Effector memory CD8-positive, alpha-beta T cell (primary cell): ENCODE measurements around the gene PPP1CB.
"Not testable (repeated sequence)": the region's sequence is repeated elsewhere in the genome, so short reads cannot be mapped to it uniquely, and the experiment has no call there.

ENCODE experiments used
- ATAC-seq: fragments of 150-1000 bp; cut with Tn5 transposase; replicated peaks from 2 replicates; pipeline ENCODE4 v1.10.0; 2021; ENCODE audit warnings: mild to moderate bottlenecking, moderate library complexity
- DNase-seq, 3 experiments: peaks; one replicate each; pipeline ENCODE4 v3.0.0; 2021
- H3K27ac Mint-ChIP-seq, 2 donors: one replicate each; pipeline ENCODE4 v1.8.0; 2022; ENCODE audit warnings: mild to moderate bottlenecking in 2 of 2, mixed read lengths in 2 of 2, moderate library complexity in 2 of 2
- H3K27me3 Mint-ChIP-seq, 2 donors: one replicate each; pipeline ENCODE4 v1.8.0; 2022; ENCODE audit warnings: mixed read lengths in 2 of 2
- H3K36me3 Mint-ChIP-seq: one replicate; pipeline ENCODE4 v1.8.0; 2022; ENCODE audit warnings: mild to moderate bottlenecking, moderate library complexity, mixed read lengths; ENCODE audit not compliant: insufficient read depth
- H3K4me1 Mint-ChIP-seq, 2 donors: one replicate each; pipeline ENCODE4 v1.8.0; 2022; ENCODE audit warnings: low read depth in 2 of 2, mixed read lengths in 2 of 2
- H3K4me3 Mint-ChIP-seq, 2 donors: one replicate each; pipeline ENCODE4 v1.8.0; 2022; ENCODE audit warnings: mild to moderate bottlenecking in 2 of 2, mixed read lengths in 2 of 2, moderate library complexity in 2 of 2
- H3K9me3 Mint-ChIP-seq, 2 donors: one replicate each; pipeline ENCODE4 v1.8.0; 2022; ENCODE audit warnings: mixed read lengths in 2 of 2

The PPP1CB gene

DNA sequence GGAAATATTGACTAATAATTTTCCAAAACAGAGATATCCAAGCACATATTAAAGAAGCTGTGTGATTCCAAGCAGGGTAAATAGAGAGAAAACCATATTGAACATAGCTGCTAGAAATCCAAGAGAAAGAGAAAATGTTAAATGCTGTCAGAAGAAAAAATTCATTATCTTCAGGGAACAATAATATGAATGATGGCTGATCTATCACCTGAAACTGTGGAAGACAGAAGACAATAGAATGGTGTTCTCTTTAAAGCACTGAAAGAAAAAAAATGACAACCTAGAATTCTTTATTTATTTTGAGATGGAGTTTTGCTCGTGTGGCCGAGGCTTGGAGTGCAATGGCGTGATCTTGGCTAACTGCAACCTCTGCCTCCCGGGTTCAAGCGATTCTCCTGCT, 17.3 kb downstream of the PPP1CB start:
- Mint-ChIP-seq H3K27me3 (no peaks in the 10 kb centered on the region), H3K36me3 (peaks cover 39% of the 10 kb centered on the region), H3K4me1 (peaks cover 51 to 76% of the 10 kb centered on the region in 2 donors), H3K4me3 (peak overlapping the region in 1 of 2 donors; percentile 20), H3K27ac (peak overlapping the region; percentile 45 to 75), H3K9me3 (no peaks in the 10 kb centered on the region)
- ATAC-seq (no peak), DNase-seq (no peak)

GRCh38 chr2:28772351-28772750, 20.7 kb downstream of the PPP1CB start:
- DNase-seq (no peak), ATAC-seq (no peak)
- peak overlapping the region in 1 of 2 donors; percentile 77 for H3K27ac Mint-ChIP-seq
- H3K27me3 Mint-ChIP-seq: no peaks in the 10 kb centered on the region
- H3K4me1 Mint-ChIP-seq: peaks cover 40 to 77% of the 10 kb centered on the region in 2 donors
- no peaks in the 10 kb centered on the region for H3K9me3 Mint-ChIP-seq
- H3K4me3 Mint-ChIP-seq: no peak overlapping the region
- peaks cover 58% of the 10 kb centered on the region for H3K36me3 Mint-ChIP-seq

- Mint-ChIP-seq H3K27me3 (no peaks in the 10 kb centered on the region), H3K4me1 (peaks cover 12 to 42% of the 10 kb centered on the region in 2 donors), H3K4me3 (no peak overlapping the region), H3K9me3 (no peaks in the 10 kb centered on the region), H3K27ac (peak overlapping the region; percentile 44 to 66), H3K36me3 (peaks cover 72% of the 10 kb centered on the region)
- ATAC-seq (no peak), DNase-seq (no peak)
Measured at GRCh38 chr2:28776471-28776870, 24.8 kb downstream of the PPP1CB start.

DNA sequence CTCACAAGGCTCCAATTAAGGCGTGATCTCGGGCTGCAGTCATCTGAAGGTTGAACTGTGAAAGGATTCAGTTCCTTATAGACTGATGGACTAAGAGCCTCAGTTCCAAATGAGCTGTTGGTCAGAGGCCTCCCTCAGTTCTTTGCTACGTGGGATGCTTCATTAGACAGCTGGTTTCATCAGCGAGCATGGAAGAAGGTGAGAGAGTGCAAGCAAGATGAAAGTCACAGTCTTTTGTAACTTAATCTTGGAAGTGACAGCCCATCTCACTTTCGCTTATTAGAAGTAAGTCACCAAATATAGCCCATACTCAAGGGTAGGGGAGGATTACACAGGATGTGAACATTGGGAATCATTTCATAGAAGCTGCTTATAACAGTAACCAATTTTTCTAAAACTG, 26.8 kb downstream of the PPP1CB start:
- no peak for DNase-seq
- no peaks in the 10 kb centered on the region for H3K27me3 Mint-ChIP-seq
- H3K4me1 Mint-ChIP-seq: peaks cover 9 to 29% of the 10 kb centered on the region in 2 donors
- no peaks in the 10 kb centered on the region for H3K9me3 Mint-ChIP-seq
- H3K36me3 Mint-ChIP-seq: peaks cover 85% of the 10 kb centered on the region
- no peak for ATAC-seq
- no peak overlapping the region for H3K27ac Mint-ChIP-seq
- H3K4me3 Mint-ChIP-seq: no peak overlapping the region

DNA sequence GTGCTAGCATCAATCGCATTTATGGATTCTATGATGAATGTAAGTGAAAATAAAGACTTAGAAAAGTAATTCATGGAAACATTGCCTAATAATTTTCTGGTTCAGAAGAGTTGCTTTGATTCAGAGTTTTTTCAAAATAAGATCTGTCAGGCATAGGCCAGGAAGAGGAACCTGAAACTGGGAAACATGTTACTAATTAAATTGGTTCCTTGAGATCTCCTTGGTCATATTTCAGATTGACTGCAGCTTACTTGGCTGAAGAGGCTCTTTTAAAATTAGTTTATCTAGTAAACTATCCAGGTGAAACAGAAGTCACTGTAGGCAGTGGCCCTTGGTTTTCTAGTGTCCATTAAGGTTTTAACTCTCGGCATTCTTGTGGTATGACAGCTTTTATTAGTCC, 27.4 kb downstream of the PPP1CB start:
- ATAC-seq: no peak

DNA sequence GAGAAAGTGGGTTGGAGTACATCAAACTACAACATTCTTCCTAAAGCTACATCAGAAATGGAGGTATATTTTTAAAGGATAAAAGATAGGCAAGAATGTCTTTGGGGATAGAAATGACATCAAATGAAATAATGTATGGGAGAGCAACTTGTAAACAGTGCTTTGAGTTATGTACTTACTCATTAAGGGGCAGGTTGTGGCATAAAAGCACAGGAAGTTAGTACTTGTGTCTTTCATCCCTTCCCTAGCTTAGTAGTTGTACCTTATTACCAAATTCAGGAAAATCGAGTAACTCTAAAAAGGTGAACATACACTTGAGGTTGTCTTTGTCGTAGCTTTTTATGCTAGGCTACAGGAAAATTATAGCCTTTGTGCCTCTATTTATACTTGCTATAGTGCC, 28.9 kb downstream of the PPP1CB start:
- H3K4me1 Mint-ChIP-seq: peaks cover 4 to 14% of the 10 kb centered on the region in 2 donors
- no peaks in the 10 kb centered on the region for H3K27me3 Mint-ChIP-seq
- H3K9me3 Mint-ChIP-seq: no peaks in the 10 kb centered on the region
- H3K4me3 Mint-ChIP-seq: no peak overlapping the region
- ATAC-seq (no peak), DNase-seq (no peak)
- H3K36me3 Mint-ChIP-seq: peaks cover 97% of the 10 kb centered on the region
- H3K27ac Mint-ChIP-seq: peak overlapping the region in 1 of 2 donors; percentile 86

More for the DNA sequence above, 27.4 kb downstream of the PPP1CB start:
- no peaks in the 10 kb centered on the region for H3K9me3 Mint-ChIP-seq
- DNase-seq: no peak
- no peaks in the 10 kb centered on the region for H3K27me3 Mint-ChIP-seq
- H3K4me1 Mint-ChIP-seq: peaks cover 8 to 23% of the 10 kb centered on the region in 2 donors
- H3K36me3 Mint-ChIP-seq: peaks cover 90% of the 10 kb centered on the region
- no peak overlapping the region for H3K27ac Mint-ChIP-seq
- no peak overlapping the region for H3K4me3 Mint-ChIP-seq

GRCh38 chr2:28782423-28782822, 30.8 kb downstream of the PPP1CB start:
- no peak overlapping the region for H3K4me3 Mint-ChIP-seq
- no peaks in the 10 kb centered on the region for H3K4me1 Mint-ChIP-seq
- H3K9me3 Mint-ChIP-seq: no peaks in the 10 kb centered on the region
- H3K27me3 Mint-ChIP-seq: no peaks in the 10 kb centered on the region
- H3K27ac Mint-ChIP-seq: no peak overlapping the region
- peaks cover 97% of the 10 kb centered on the region for H3K36me3 Mint-ChIP-seq
- DNase-seq (no peak), ATAC-seq (no peak)

DNA sequence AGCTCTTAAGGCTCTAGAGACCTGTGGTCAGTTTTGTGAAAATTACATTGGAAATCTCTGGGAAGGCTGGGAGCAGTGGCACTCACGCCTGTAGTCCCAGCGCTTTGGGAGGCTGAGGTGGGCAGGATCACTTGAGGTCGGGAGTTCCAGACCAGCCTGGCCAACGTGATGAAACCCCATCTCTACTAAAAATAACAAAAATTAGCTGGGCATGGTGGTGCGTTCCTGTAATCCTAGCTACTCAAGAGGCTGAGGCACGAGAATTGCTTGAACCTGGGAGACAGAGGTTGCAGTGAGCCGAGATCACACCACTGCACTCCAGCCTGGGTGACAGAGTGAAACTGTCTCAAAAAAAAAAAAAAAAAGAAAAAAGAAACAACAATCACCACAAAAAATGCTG, 32.9 kb downstream of the PPP1CB start:
- not testable (repeated sequence) for H3K27me3 Mint-ChIP-seq

GRCh38 chr2:28796620-28797019, 45.0 kb downstream of the PPP1CB start:
- H3K27ac Mint-ChIP-seq: peak overlapping the region; percentile 60 to 70

More for the DNA sequence above, 32.9 kb downstream of the PPP1CB start:
- ATAC-seq, H3K4me1 Mint-ChIP-seq, H3K27ac Mint-ChIP-seq, H3K9me3 Mint-ChIP-seq, H3K4me3 Mint-ChIP-seq, DNase-seq: not testable (repeated sequence)
- H3K36me3 Mint-ChIP-seq: peaks cover 97% of the 10 kb centered on the region

DNA sequence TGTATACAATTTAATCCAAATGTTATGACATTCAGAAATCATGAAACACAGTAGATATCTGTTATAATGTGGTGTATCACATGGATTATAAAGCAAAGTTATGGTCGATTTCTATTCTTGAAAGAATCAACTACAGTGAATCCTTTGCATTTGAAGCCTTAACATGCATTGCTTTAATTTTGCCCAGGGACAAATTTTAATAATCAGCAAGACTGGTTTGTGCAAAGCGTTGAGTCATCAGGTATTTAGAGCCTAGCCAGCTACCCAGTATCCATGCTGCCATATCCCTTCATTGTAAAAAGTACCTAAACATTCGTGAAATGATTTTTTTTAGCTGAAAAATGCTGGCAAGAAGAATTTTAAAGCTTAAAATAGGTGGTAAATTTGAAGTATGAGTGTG, 50.1 kb downstream of the PPP1CB start:
- ATAC-seq: no peak

More at GRCh38 chr2:28796620-28797019, 45.0 kb downstream of the PPP1CB start:
- no peaks in the 10 kb centered on the region for H3K27me3 Mint-ChIP-seq
- ATAC-seq (no peak), DNase-seq (no peak)
- H3K4me3 Mint-ChIP-seq: no peak overlapping the region
- peaks cover 30 to 32% of the 10 kb centered on the region in 2 donors for H3K4me1 Mint-ChIP-seq
- peaks cover 72% of the 10 kb centered on the region for H3K36me3 Mint-ChIP-seq
- no peaks in the 10 kb centered on the region for H3K9me3 Mint-ChIP-seq

GRCh38 chr2:28802975-28803429, 51.4 kb downstream of the PPP1CB start:
- H3K27me3 Mint-ChIP-seq: no peaks in the 10 kb centered on the region
- H3K36me3 Mint-ChIP-seq: peaks cover 70% of the 10 kb centered on the region
- no peaks in the 10 kb centered on the region for H3K9me3 Mint-ChIP-seq
- no peak overlapping the region for H3K4me3 Mint-ChIP-seq
- ATAC-seq: no peak
- no peak overlapping the region for H3K27ac Mint-ChIP-seq
- H3K4me1 Mint-ChIP-seq: no peaks in the 10 kb centered on the region
- no peak for DNase-seq

More for the DNA sequence above, 50.1 kb downstream of the PPP1CB start:
- no peaks in the 10 kb centered on the region for H3K27me3 Mint-ChIP-seq
- no peak overlapping the region for H3K4me3 Mint-ChIP-seq
- no peaks in the 10 kb centered on the region for H3K9me3 Mint-ChIP-seq
- H3K4me1 Mint-ChIP-seq: peaks cover 9 to 12% of the 10 kb centered on the region in 2 donors
- no peak for DNase-seq
- no peak overlapping the region for H3K27ac Mint-ChIP-seq
- H3K36me3 Mint-ChIP-seq: peaks cover 76% of the 10 kb centered on the region

- H3K9me3 Mint-ChIP-seq: no peaks in the 10 kb centered on the region
- peak overlapping the region; percentile 81 to 84 for H3K4me3 Mint-ChIP-seq
- DNase-seq (no peak), ATAC-seq (no peak)
- H3K27ac Mint-ChIP-seq: peak overlapping the region; percentile 64 to 76
- peaks cover 7% of the 10 kb centered on the region in 2 donors for H3K4me1 Mint-ChIP-seq
- H3K36me3 Mint-ChIP-seq: peaks cover 23% of the 10 kb centered on the region
- no peaks in the 10 kb centered on the region for H3K27me3 Mint-ChIP-seq
Measured at GRCh38 chr2:28809927-28810326, 58.3 kb downstream of the PPP1CB start.

- peak; percentile 72 to 77 (median 75) for DNase-seq
- Mint-ChIP-seq H3K36me3 (peaks cover 16% of the 10 kb centered on the region), H3K4me3 (peak within 1 kb of the TSS; percentile 81 to 84), H3K27ac (peak within 1 kb of the TSS; percentile 64 to 76), H3K4me1 (peaks cover 7% of the 10 kb centered on the region in 2 donors), H3K27me3 (no peaks in the 10 kb centered on the region), H3K9me3 (no peaks in the 10 kb centered on the region)
- peak; percentile 89 for ATAC-seq
Measured at GRCh38 chr2:28810384-28811285, 59.0 kb downstream of the PPP1CB start, which contains the start of gene SPDYA. Gene SPDYA, plus strand, starts transcription at chr2:28810834. Its CDS starts 5,181 bp downstream, at chr2:28816015.

DNA sequence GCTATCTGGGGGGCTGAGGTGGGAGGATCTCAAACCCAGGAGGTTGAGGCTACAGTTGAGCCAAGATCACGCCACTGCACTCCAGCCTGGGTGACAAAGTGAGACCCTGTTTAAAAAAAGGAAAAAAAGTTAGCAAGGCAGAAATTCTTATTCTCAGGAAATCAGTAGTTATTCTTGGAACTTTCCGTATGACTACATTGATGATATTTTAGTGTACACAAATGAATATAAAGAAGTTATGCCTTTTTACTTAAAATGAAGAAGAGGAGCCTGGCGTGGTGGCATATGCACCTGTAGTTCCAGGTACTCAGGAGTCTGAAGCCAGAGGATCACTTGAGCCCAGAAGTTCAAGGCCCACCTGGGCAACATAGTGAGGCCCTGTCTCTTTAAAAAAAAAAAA, 66.4 kb downstream of the PPP1CB start:
- ATAC-seq (no peak), DNase-seq (no peak)
- H3K27me3 Mint-ChIP-seq: no peaks in the 10 kb centered on the region
- H3K4me1 Mint-ChIP-seq: no peaks in the 10 kb centered on the region
- H3K4me3 Mint-ChIP-seq: no peak overlapping the region
- H3K36me3 Mint-ChIP-seq: peaks cover 3% of the 10 kb centered on the region
- no peak overlapping the region for H3K27ac Mint-ChIP-seq
- no peaks in the 10 kb centered on the region for H3K9me3 Mint-ChIP-seq
